ENCODE results near the gene HIKESHI.

GRCh38 chr11:86380295-86381059 lies 78.4 kb downstream of the HIKESHI start:
- TF ChIP-seq POLR2A (IDR thresholded peaks at IDR 0.05): no peak
- TF ChIP-seq CTCF (IDR thresholded peaks at IDR 0.05): no peak
